GM13977 (cell line): ENCODE data around the gene GATM.

Experiments
- DNase-seq: peaks from one replicate; pipeline ENCODE4 v3.0.0; 2012; ENCODE audit warnings: low spot score
- CTCF ChIP-seq: IDR thresholded peaks from 2 replicates; pipeline ENCODE4 v1.5.1; 2012; ENCODE audit warnings: mild to moderate bottlenecking, control low read depth; ENCODE audit not compliant: insufficient read depth; ENCODE audit errors: extremely low read depth, missing control alignments
- in situ Hi-C: fragments of 300-500 bp; cut with MboI; formaldehyde crosslinking; loops from one replicate; pipeline ENCODE4 v1.12.0; 2022; ENCODE audit warnings: low sequenced_read_pairs, low pct_unique_long_range_greater_than_20kb, mixed read lengths, inconsistent platforms; ENCODE audit not compliant: unreplicated experiment

GATM gene

GRCh38 chr15:45409596-45409995 lies 31.3 kb upstream of the GATM start:
- no peak for DNase-seq
- TF ChIP-seq CTCF, result no peak
- in situ Hi-C loops, result no loop called here

GRCh38 chr15:45407786-45408185 lies 29.4 kb upstream of the GATM start:
- in situ Hi-C loops, result no loop called here
- DNase-seq, result no peak
- no peak for TF ChIP-seq CTCF

GRCh38 chr15:45402955-45403877 lies 24.9 kb upstream of the GATM start:
- in situ Hi-C loops, result loop anchor here (5.0 kb wide), 1 partner anchor 96 kb away; no protein-coding TSS in a partner anchor
- TF ChIP-seq CTCF, result no peak

GRCh38 chr15:45402162-45402954 lies 24.0 kb upstream of the GATM start:
- DNase-seq, result peak; percentile 97
- in situ Hi-C loops, result loop anchor here (5.0 kb wide), 1 partner anchor 95 kb away; no protein-coding TSS in a partner anchor
- TF ChIP-seq CTCF, result no peak

More at GRCh38 chr15:45402955-45403877, 24.9 kb upstream of the GATM start:
- peak; percentile 54 for DNase-seq

- no peak for TF ChIP-seq CTCF
- DNase-seq, result no peak
- in situ Hi-C loops, result loop anchor here (5.0 kb wide), 1 partner anchor 94 kb away; no protein-coding TSS in a partner anchor
Measured at GRCh38 chr15:45401665-45402161, 23.4 kb upstream of the GATM start.
